HCT116 (cell line): Measurements from ENCODE around the gene MXRA5. TPM values are rescaled to one million over a fixed set of nuclear protein-coding genes. Genes with fewer than 3 reads are reported as not detected.

Source experiments
- ATAC-seq: fragments of 200-7000 bp; cut with Tn5 transposase; 2 replicates; pipeline ENCODE4 v1.9.1; 2020; ENCODE audit warnings: mild to moderate bottlenecking, moderate library complexity
- BruUV-seq: library from RNA; stranded (reverse); fragments of 400-500 nt; replicated peaks from 2 replicates; lab custom pipeline; 2021; lab: Mats Ljungman, UMichigan
- CTCF ChIA-PET: fragments of 300-600 bp; sonication (Branson Sonifier 250); formaldehyde crosslinking; loops from one replicate; lab custom pipeline; 2021; ENCODE audit warnings: antibody characterized with exemption; lab: Charles Lee
- POLR2A ChIA-PET: fragments of 300-600, 350-600 bp; sonication (Branson Sonifier 250); formaldehyde crosslinking; loops from one replicate; lab custom pipeline; 2021; ENCODE audit warnings: antibody characterized with exemption; lab: Charles Lee
- RAD21 ChIA-PET, 2 experiments: fragments of 300-600 bp; sonication (Branson Sonifier 250); formaldehyde crosslinking; loops; one replicate each; lab custom pipeline; 2023; ENCODE audit warnings: low total read pairs in 2 of 2; ENCODE audit not compliant: uncharacterized antibody in 2 of 2, unreplicated experiment in 2 of 2, low non-redundant PET in 1 of 2; lab: Charles Lee
- DNase-seq: peaks from one replicate; pipeline ENCODE4 v3.0.0-alpha.2; 2010; ENCODE audit warnings: low read depth, low spot score
- H2AFZ ChIP-seq: fragments of 200-600 bp; shearing (Covaris generic), sonication (generic); 2 replicates; pipeline ENCODE4 v1.6.1; 2017; ENCODE audit warnings: low read depth, mixed run types, mixed read lengths, antibody characterized with exemption, low read length; ENCODE audit not compliant: poor library complexity, severe bottlenecking
- H3K27ac ChIP-seq: 2 replicates; pipeline ENCODE4 v1.5.1; 2012; ENCODE audit warnings: low read depth, low read length
- H3K27me3 ChIP-seq: fragments of 200-600 bp; sonication (generic); 2 replicates; pipeline ENCODE4 v1.6.1; 2016; ENCODE audit warnings: mixed run types, low read length, mixed read lengths; ENCODE audit not compliant: insufficient read depth
- H3K36me3 ChIP-seq, 2 experiments: fragments of 200-500 bp in 1 of 2; fragments of 200-600 bp in 1 of 2; sonication (Bioruptor generic) in 1 of 2; sonication (generic) in 1 of 2; 2 replicates each; pipeline versions ENCODE4 v1.5.1 to v1.6.1; 2014 to 2016; ENCODE audit warnings: low read length in 2 of 2, inconsistent platforms in 1 of 2, mixed read lengths in 1 of 2, mixed run types in 1 of 2; ENCODE audit not compliant: insufficient read depth in 2 of 2, control insufficient read depth in 1 of 2
- H3K4me1 ChIP-seq, 2 experiments: fragments of 200-600 bp in 1 of 2; sonication (generic) in 1 of 2; 2 replicates each; pipeline versions ENCODE4 v1.5.1 to v1.6.1; 2012 to 2017; ENCODE audit warnings: low read length in 2 of 2, inconsistent platforms in 1 of 2, mild to moderate bottlenecking in 1 of 2, mixed read lengths in 1 of 2, mixed run types in 1 of 2, moderate library complexity in 1 of 2; ENCODE audit not compliant: insufficient read depth in 2 of 2, control insufficient read depth in 1 of 2
- H3K4me2 ChIP-seq: fragments of 200-600 bp; sonication (generic); 2 replicates; pipeline ENCODE4 v1.6.1; 2017; ENCODE audit warnings: mixed run types, low read length, mixed read lengths
- H3K4me3 ChIP-seq, 2 experiments: fragments of 200-600 bp in 1 of 2; sonication (generic) in 1 of 2; replicated peaks in 1 of 2; 2 replicates each; pipeline ENCODE4 v1.5.1; 2011 to 2016; ENCODE audit warnings: low read length in 2 of 2, control low read depth in 1 of 2, low read depth in 1 of 2, mild to moderate bottlenecking in 1 of 2, mixed read lengths in 1 of 2, mixed run types in 1 of 2
- H3K79me2 ChIP-seq: fragments of 200-600 bp; sonication (generic); 2 replicates; pipeline ENCODE4 v1.6.1; 2017; ENCODE audit warnings: mild to moderate bottlenecking, mixed run types, low read length, moderate library complexity, mixed read lengths; ENCODE audit not compliant: insufficient read depth
- H3K9ac ChIP-seq: fragments of 200-600 bp; sonication (generic); 2 replicates; pipeline ENCODE4 v1.6.1; 2016; ENCODE audit warnings: low read length, mixed read lengths
- H3K9me2 ChIP-seq: fragments of 200-600 bp; sonication (generic), shearing (Covaris generic); 2 replicates; pipeline ENCODE4 v1.6.1; 2017; ENCODE audit warnings: mixed run types, mild to moderate bottlenecking, moderate library complexity; ENCODE audit not compliant: insufficient read depth
- H3K9me3 ChIP-seq, 2 experiments: fragments of 200-500 bp in 1 of 2; fragments of 200-600 bp in 1 of 2; sonication (Bioruptor generic) in 1 of 2; sonication (generic) in 1 of 2; 2 replicates each; pipeline ENCODE4 v1.6.1; 2014 to 2017; ENCODE audit warnings: low read length in 2 of 2, mixed read lengths in 2 of 2, inconsistent platforms in 1 of 2, low read depth in 1 of 2, mild to moderate bottlenecking in 1 of 2, mixed run types in 1 of 2, moderate library complexity in 1 of 2; ENCODE audit not compliant: control insufficient read depth in 1 of 2, insufficient read depth in 1 of 2
- H4K20me1 ChIP-seq: fragments of 200-600 bp; sonication (generic), shearing (Covaris generic); 2 replicates; pipeline ENCODE4 v1.6.1; 2017; ENCODE audit warnings: mixed run types, mild to moderate bottlenecking, moderate library complexity; ENCODE audit not compliant: insufficient read depth
- CBX3 ChIP-seq: IDR thresholded peaks from 2 replicates; pipeline ENCODE4 v1.6.1; 2012; ENCODE audit warnings: low read depth
- CEBPB ChIP-seq: IDR thresholded peaks from 2 replicates; pipeline ENCODE4 v1.6.1; 2012; ENCODE audit warnings: low read depth
- EGR1 ChIP-seq: IDR thresholded peaks from 2 replicates; pipeline ENCODE4 v1.6.1; 2012; ENCODE audit warnings: low read depth
- ELF1 ChIP-seq: IDR thresholded peaks from 2 replicates; pipeline ENCODE4 v1.6.1; 2012; ENCODE audit warnings: low read depth, borderline replicate concordance
- EZH2 ChIP-seq: fragments of 200-600 bp; sonication (generic); IDR thresholded peaks from 2 replicates; pipeline ENCODE4 v1.6.1; 2017; ENCODE audit warnings: antibody characterized with exemption, mixed run types
- EZH2phosphoT487 ChIP-seq: fragments of 200-600 bp; IDR thresholded peaks from 2 replicates; pipeline ENCODE4 v1.6.1; 2018; ENCODE audit warnings: antibody characterized with exemption, borderline replicate concordance
- FOSL1 ChIP-seq: IDR thresholded peaks from 2 replicates; pipeline ENCODE4 v1.6.1; 2012; ENCODE audit warnings: low read depth
- JUND ChIP-seq: IDR thresholded peaks from 2 replicates; pipeline ENCODE4 v1.6.1; 2012
- POLR2A ChIP-seq: IDR thresholded peaks from 2 replicates; pipeline ENCODE4 v1.7.0; 2011; ENCODE audit warnings: borderline replicate concordance; ENCODE audit not compliant: insufficient read depth, insufficient read length; ENCODE audit errors: extremely low read depth
- POLR2AphosphoS5 ChIP-seq: IDR thresholded peaks from 2 replicates; pipeline ENCODE4 v1.6.1; 2011; ENCODE audit warnings: mild to moderate bottlenecking, low read depth, low read length, moderate library complexity
- SIN3A ChIP-seq: IDR thresholded peaks from 2 replicates; pipeline ENCODE4 v1.6.1; 2012; ENCODE audit warnings: low read depth
- SP1 ChIP-seq: IDR thresholded peaks from 2 replicates; pipeline ENCODE4 v1.6.1; 2012; ENCODE audit warnings: low read depth
- SRF ChIP-seq: IDR thresholded peaks from 2 replicates; pipeline ENCODE4 v1.6.1; 2012; ENCODE audit warnings: low read depth
- TCF7L2 ChIP-seq: IDR thresholded peaks from 2 replicates; pipeline ENCODE4 v1.7.0; 2011; ENCODE audit warnings: borderline replicate concordance, inconsistent platforms; ENCODE audit not compliant: insufficient read depth, insufficient read length; ENCODE audit errors: extremely low read depth
- YY1 ChIP-seq: IDR thresholded peaks from 2 replicates; pipeline ENCODE4 v1.6.1; 2011; ENCODE audit warnings: low read length, low read depth, moderate library complexity, mild to moderate bottlenecking; ENCODE audit not compliant: insufficient replicate concordance; ENCODE audit errors: extremely low read depth
- ZNF274 ChIP-seq: fragments of 200-500 bp; sonication (Bioruptor generic); IDR thresholded peaks from 2 replicates; pipeline ENCODE4 v1.6.1; 2014; ENCODE audit warnings: mild to moderate bottlenecking, low read depth, low read length, inconsistent platforms
- intact Hi-C: fragments of 100-400 bp; cut with micrococcal nuclease; formaldehyde crosslinking; loops from 2 replicates; pipeline ENCODE4 v1.10.0; 2022
- total RNA-seq: library from RNA; stranded (reverse); gene quantifications from one replicate; pipeline ENCODE4 v1.2.1, GENCODE V29; 2021; ENCODE audit not compliant: unreplicated experiment
- TF ChIP-seq, protein P1 (sequence below): IDR thresholded peaks from 2 replicates; pipeline ENCODE4 v1.6.1; 2012
- TF ChIP-seq, protein P2 (sequence below), 3 experiments: fragments of 200-600 bp in 1 of 3; sonication (generic) in 1 of 3; IDR thresholded peaks in 2 of 3; conservative IDR thresholded peaks in 1 of 3; 2 replicates each; pipeline ENCODE4 v1.5.1; 2012 to 2017; ENCODE audit warnings: low read depth in 2 of 3, low read length in 2 of 3, antibody characterized with exemption in 1 of 3, borderline replicate concordance in 1 of 3, control low read depth in 1 of 3, mild to moderate bottlenecking in 1 of 3, mixed read lengths in 1 of 3, mixed run types in 1 of 3, moderate library complexity in 1 of 3; ENCODE audit not compliant: insufficient read depth in 1 of 3

MXRA5 gene
- total RNA-seq, 1 experiment from 2014 or later: 0.02 TPM

DNA sequence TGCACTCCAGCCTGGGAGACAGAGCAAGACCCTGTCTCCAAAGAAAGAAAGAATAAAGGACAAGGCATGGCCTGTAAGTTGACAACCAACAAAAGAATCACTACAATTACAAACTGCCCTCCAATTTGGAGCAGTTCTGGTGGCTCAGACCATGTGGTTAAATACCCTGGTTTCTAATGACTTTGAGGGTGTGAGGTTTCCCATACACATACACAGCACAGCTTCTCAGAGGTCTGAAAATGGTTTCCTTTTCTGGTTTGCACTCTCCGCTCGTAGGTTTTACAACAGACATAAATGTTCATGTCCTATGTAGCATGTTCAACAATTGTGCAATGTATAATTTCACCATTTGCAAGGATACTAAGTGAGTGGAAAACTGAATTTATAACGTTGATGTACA lies 34.2 kb upstream of the MXRA5 start:
- intact Hi-C loops: no loop called here
- no peak overlapping the region for H2AFZ ChIP-seq
- DNase-seq (no peak), ATAC-seq (no peak)
- H3K9me3 ChIP-seq: no peaks in the 10 kb centered on the region
- H3K4me1 ChIP-seq: no peaks in the 10 kb centered on the region
- no peak overlapping the region for H3K27ac ChIP-seq
- ChIA-PET RAD21 (no interaction called here), CTCF (no interaction called here), POLR2A (no interaction called here)
- no peaks in the 10 kb centered on the region for H3K27me3 ChIP-seq
- no peaks in the 10 kb centered on the region for H4K20me1 ChIP-seq
- H3K36me3 ChIP-seq: no peaks in the 10 kb centered on the region
- no peak overlapping the region for H3K9ac ChIP-seq
- TF ChIP-seq TCF7L2 (no peak), YY1 (no peak), EZH2phosphoT487 (no peak), CEBPB (no peak), POLR2AphosphoS5 (no peak), ELF1 (no peak), SIN3A (no peak), EGR1 (no peak), SP1 (no peak), ZNF274 (no peak), FOSL1 (no peak), SRF (no peak), JUND (no peak), POLR2A (no peak), CBX3 (no peak), EZH2 (no peak)
- TF ChIP-seq, protein P1, sequence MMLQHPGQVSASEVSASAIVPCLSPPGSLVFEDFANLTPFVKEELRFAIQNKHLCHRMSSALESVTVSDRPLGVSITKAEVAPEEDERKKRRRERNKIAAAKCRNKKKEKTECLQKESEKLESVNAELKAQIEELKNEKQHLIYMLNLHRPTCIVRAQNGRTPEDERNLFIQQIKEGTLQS: no peak
- TF ChIP-seq, protein P2, sequence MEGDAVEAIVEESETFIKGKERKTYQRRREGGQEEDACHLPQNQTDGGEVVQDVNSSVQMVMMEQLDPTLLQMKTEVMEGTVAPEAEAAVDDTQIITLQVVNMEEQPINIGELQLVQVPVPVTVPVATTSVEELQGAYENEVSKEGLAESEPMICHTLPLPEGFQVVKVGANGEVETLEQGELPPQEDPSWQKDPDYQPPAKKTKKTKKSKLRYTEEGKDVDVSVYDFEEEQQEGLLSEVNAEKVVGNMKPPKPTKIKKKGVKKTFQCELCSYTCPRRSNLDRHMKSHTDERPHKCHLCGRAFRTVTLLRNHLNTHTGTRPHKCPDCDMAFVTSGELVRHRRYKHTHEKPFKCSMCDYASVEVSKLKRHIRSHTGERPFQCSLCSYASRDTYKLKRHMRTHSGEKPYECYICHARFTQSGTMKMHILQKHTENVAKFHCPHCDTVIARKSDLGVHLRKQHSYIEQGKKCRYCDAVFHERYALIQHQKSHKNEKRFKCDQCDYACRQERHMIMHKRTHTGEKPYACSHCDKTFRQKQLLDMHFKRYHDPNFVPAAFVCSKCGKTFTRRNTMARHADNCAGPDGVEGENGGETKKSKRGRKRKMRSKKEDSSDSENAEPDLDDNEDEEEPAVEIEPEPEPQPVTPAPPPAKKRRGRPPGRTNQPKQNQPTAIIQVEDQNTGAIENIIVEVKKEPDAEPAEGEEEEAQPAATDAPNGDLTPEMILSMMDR (IDR thresholded peaks at IDR 0.05 in 2 of 3, conservative IDR thresholded peaks at IDR 0.05 in 1 of 3; ENCODE audit: borderline replicate concordance in 1 of 3, insufficient read depth in 1 of 3, low read depth in 2 of 3, low read length in 2 of 3): no peak
- no peaks in the 10 kb centered on the region for H3K9me2 ChIP-seq
- BruUV-seq: no TSS peak
- H3K4me2 ChIP-seq: no peak overlapping the region
- no peaks in the 10 kb centered on the region for H3K79me2 ChIP-seq
- H3K4me3 ChIP-seq: no peak overlapping the region
